ENCODE data around the gene GPR21. TPM values are rescaled to one million over a fixed set of nuclear protein-coding genes. Genes with fewer than 3 reads are reported as not detected.

GPR21 gene
- total RNA-seq, 2 experiments from 2014 or later = 0.74 to 0.89 TPM

GRCh38 chr9:123073441-123073840, 40.0 kb downstream of the GPR21 start:
- Mint-ChIP-seq H3K36me3 (ENCODE audit: low read depth) (peaks cover 85% of the 10 kb centered on the region), H3K9me3 (no peaks in the 10 kb centered on the region), H3K4me1 (ENCODE audit: low read depth) (peaks cover 5% of the 10 kb centered on the region), H3K27me3 (no peaks in the 10 kb centered on the region), H3K4me3 (no peak overlapping the region), H3K27ac (no peak overlapping the region)
- CTCF ChIA-PET = no interaction called here
- POLR2A ChIA-PET = interaction anchor here (0.8 kb wide), 1 partner anchor 281 kb away, joined by 3 read pairs; no protein-coding TSS in a partner anchor
- no peak overlapping the region for H3K27ac ChIP-seq (ENCODE audit: low read depth in 1 of 2, low read length in 2 of 2)
- H3K36me3 ChIP-seq (ENCODE audit: insufficient read depth, low read length) = peaks cover 26% of the 10 kb centered on the region
- no peak overlapping the region for H3K4me3 ChIP-seq (ENCODE audit: low read length)
- intact Hi-C loops (cut with DNase I, micrococcal nuclease) = no loop called here
- H3K9me3 ChIP-seq (ENCODE audit: control insufficient read depth in 1 of 2, insufficient read depth in 1 of 2, low read length in 2 of 2) = no peaks in the 10 kb centered on the region
- ATAC-seq (ENCODE audit: poor library complexity) = no peak
- H3K27me3 ChIP-seq (ENCODE audit: control insufficient read depth in 1 of 2, insufficient read depth in 2 of 2, low read length in 2 of 2) = no peaks in the 10 kb centered on the region
- no peak for DNase-seq
- H3K4me1 ChIP-seq (ENCODE audit: insufficient read depth, low read length) = no peaks in the 10 kb centered on the region
- TF ChIP-seq CTCF (IDR thresholded peaks at IDR 0.05) = no peak

- Histone ChIP-seq H3K4me1 (ENCODE audit: insufficient read depth, low read length) (no peaks in the 10 kb centered on the region), H3K27ac (ENCODE audit: low read depth in 1 of 2, low read length in 2 of 2) (no peak overlapping the region), H3K27me3 (ENCODE audit: control insufficient read depth in 1 of 2, insufficient read depth in 2 of 2, low read length in 2 of 2) (no peaks in the 10 kb centered on the region), H3K9me3 (ENCODE audit: control insufficient read depth in 1 of 2, insufficient read depth in 1 of 2, low read length in 2 of 2) (no peaks in the 10 kb centered on the region), H3K36me3 (ENCODE audit: insufficient read depth, low read length) (peaks cover 29% of the 10 kb centered on the region), H3K4me3 (ENCODE audit: low read length) (no peak overlapping the region)
- Mint-ChIP-seq H3K9me3 (no peaks in the 10 kb centered on the region), H3K4me1 (ENCODE audit: low read depth) (peaks cover 5% of the 10 kb centered on the region), H3K27ac (no peak overlapping the region), H3K36me3 (ENCODE audit: low read depth) (peaks cover 85% of the 10 kb centered on the region), H3K27me3 (no peaks in the 10 kb centered on the region), H3K4me3 (no peak overlapping the region)
- intact Hi-C loops (cut with DNase I, micrococcal nuclease) = no loop called here
- ATAC-seq (ENCODE audit: poor library complexity) = no peak
- POLR2A ChIA-PET = no interaction called here
- DNase-seq = no peak
- no peak for TF ChIP-seq CTCF (IDR thresholded peaks at IDR 0.05)
- CTCF ChIA-PET = no interaction called here
Measured at GRCh38 chr9:123073991-123074422, 40.5 kb downstream of the GPR21 start.

GRCh38 chr9:123074628-123075027, 41.2 kb downstream of the GPR21 start:
- ATAC-seq (ENCODE audit: poor library complexity) (no peak), DNase-seq (no peak)
- intact Hi-C loops (cut with DNase I, micrococcal nuclease) = no loop called here
- H3K9me3 ChIP-seq (ENCODE audit: control insufficient read depth in 1 of 2, insufficient read depth in 1 of 2, low read length in 2 of 2) = no peaks in the 10 kb centered on the region
- Mint-ChIP-seq H3K9me3 (no peaks in the 10 kb centered on the region), H3K27ac (no peak overlapping the region), H3K4me3 (no peak overlapping the region), H3K4me1 (ENCODE audit: low read depth) (peaks cover 5% of the 10 kb centered on the region), H3K36me3 (ENCODE audit: low read depth) (peaks cover 86% of the 10 kb centered on the region), H3K27me3 (no peaks in the 10 kb centered on the region)
- peaks cover 31% of the 10 kb centered on the region for H3K36me3 ChIP-seq (ENCODE audit: insufficient read depth, low read length)
- TF ChIP-seq CTCF (IDR thresholded peaks at IDR 0.05) = no peak
- no peak overlapping the region for H3K4me3 ChIP-seq (ENCODE audit: low read length)
- no peaks in the 10 kb centered on the region for H3K4me1 ChIP-seq (ENCODE audit: insufficient read depth, low read length)
- ChIA-PET POLR2A (no interaction called here), CTCF (no interaction called here)
- H3K27ac ChIP-seq (ENCODE audit: low read depth in 1 of 2, low read length in 2 of 2) = no peak overlapping the region
- no peaks in the 10 kb centered on the region for H3K27me3 ChIP-seq (ENCODE audit: control insufficient read depth in 1 of 2, insufficient read depth in 2 of 2, low read length in 2 of 2)

Data from CD4-positive, alpha-beta T cell (primary cell).